ENCODE results near the gene TMEM52. TPM values are rescaled to one million over a fixed set of nuclear protein-coding genes. Genes with fewer than 3 reads are reported as not detected.
A peak's percentile ranks its signal among the peaks of the same experiment; 100 is the strongest.

TMEM52 gene
- total and polyA plus RNA-seq, 9 of the 15 experiments (the other 6 are each of a cell fraction or from before 2014, with no cell fraction given), result 0.37 to 22.5 (median 6.8) TPM

DNA sequence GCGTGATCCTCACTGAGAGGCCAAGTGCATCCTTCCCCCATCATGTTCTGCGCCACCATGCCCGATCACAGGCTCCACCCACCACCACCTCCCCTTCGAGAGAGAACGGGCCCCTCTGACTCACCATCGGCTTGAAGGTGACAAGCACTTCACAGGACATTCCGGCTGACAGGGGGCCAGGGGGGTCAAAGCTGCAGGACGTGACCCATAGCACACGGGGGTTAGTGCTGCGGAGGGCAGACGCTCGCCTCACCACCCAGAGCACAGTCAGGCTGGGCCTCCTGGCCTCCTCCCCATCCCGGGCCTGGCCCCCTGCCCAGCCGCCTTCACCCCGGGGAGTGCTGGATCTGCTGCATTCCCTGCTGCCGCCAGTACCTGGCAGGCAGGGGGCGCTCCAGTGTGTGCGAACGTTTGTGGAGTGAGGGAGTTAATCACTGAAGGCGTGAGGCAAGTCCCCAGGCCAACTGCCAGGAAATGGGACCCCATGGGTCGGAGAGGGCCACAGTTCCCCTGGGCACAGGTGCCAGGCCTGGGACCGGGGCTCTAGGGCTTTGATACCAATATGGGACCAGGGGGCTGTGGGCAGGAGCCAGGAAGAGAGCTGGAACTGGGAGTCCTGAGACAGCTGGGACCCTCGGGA lies 40.9 kb upstream of the TMEM52 start (continued):
- TF ChIP-seq, protein P1, sequence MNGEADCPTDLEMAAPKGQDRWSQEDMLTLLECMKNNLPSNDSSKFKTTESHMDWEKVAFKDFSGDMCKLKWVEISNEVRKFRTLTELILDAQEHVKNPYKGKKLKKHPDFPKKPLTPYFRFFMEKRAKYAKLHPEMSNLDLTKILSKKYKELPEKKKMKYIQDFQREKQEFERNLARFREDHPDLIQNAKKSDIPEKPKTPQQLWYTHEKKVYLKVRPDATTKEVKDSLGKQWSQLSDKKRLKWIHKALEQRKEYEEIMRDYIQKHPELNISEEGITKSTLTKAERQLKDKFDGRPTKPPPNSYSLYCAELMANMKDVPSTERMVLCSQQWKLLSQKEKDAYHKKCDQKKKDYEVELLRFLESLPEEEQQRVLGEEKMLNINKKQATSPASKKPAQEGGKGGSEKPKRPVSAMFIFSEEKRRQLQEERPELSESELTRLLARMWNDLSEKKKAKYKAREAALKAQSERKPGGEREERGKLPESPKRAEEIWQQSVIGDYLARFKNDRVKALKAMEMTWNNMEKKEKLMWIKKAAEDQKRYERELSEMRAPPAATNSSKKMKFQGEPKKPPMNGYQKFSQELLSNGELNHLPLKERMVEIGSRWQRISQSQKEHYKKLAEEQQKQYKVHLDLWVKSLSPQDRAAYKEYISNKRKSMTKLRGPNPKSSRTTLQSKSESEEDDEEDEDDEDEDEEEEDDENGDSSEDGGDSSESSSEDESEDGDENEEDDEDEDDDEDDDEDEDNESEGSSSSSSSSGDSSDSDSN (IDR thresholded peaks at IDR 0.05; ENCODE audit: borderline replicate concordance in 1 of 2, low read depth in 2 of 2, low read length in 2 of 2), result 0 out of 4 replicates have a peak, but pooled peaks of 1 of the 2 experiments have one; percentile 63
- 0 out of 4 replicates have a peak, but pooled peaks of 1 of the 2 experiments have one; percentile 62 for TF ChIP-seq KDM4B (IDR thresholded peaks at IDR 0.05; ENCODE audit: borderline replicate concordance in 2 of 2, low read depth in 1 of 2)
- no peak for TF ChIP-seq MED1 (CRISPR knock-in tag; IDR thresholded peaks at IDR 0.05; ENCODE audit: borderline replicate concordance)
- TF ChIP-seq TRIM28 (IDR thresholded peaks at IDR 0.05), result no peak
- 0 out of 2 replicates have a peak, but pooled peaks have one; percentile 31 for TF ChIP-seq CEBPG (CRISPR knock-in tag; IDR thresholded peaks at IDR 0.05)
- TF ChIP-seq CEBPG (tag; conservative IDR thresholded peaks at IDR 0.05 in 1 of 2, IDR thresholded peaks at IDR 0.05 in 1 of 2), result no peak
- TF ChIP-seq, protein P2, sequence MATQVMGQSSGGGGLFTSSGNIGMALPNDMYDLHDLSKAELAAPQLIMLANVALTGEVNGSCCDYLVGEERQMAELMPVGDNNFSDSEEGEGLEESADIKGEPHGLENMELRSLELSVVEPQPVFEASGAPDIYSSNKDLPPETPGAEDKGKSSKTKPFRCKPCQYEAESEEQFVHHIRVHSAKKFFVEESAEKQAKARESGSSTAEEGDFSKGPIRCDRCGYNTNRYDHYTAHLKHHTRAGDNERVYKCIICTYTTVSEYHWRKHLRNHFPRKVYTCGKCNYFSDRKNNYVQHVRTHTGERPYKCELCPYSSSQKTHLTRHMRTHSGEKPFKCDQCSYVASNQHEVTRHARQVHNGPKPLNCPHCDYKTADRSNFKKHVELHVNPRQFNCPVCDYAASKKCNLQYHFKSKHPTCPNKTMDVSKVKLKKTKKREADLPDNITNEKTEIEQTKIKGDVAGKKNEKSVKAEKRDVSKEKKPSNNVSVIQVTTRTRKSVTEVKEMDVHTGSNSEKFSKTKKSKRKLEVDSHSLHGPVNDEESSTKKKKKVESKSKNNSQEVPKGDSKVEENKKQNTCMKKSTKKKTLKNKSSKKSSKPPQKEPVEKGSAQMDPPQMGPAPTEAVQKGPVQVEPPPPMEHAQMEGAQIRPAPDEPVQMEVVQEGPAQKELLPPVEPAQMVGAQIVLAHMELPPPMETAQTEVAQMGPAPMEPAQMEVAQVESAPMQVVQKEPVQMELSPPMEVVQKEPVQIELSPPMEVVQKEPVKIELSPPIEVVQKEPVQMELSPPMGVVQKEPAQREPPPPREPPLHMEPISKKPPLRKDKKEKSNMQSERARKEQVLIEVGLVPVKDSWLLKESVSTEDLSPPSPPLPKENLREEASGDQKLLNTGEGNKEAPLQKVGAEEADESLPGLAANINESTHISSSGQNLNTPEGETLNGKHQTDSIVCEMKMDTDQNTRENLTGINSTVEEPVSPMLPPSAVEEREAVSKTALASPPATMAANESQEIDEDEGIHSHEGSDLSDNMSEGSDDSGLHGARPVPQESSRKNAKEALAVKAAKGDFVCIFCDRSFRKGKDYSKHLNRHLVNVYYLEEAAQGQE (IDR thresholded peaks at IDR 0.05; ENCODE audit: borderline replicate concordance), result peak; percentile 91
- TF ChIP-seq, protein P2 (CRISPR knock-in tag; IDR thresholded peaks at IDR 0.05; ENCODE audit: low read depth), result no peak

Measured in K562 (cell line).